GM19397 (cell line): Measurements from ENCODE around the gene NKIRAS1.
"Not testable (repeated sequence)": the region's sequence is repeated elsewhere in the genome, so short reads cannot be mapped to it uniquely, and the experiment has no call there.

Experiments
- ATAC-seq: cut with Tn5 transposase; IDR thresholded peaks from one replicate; pipeline ENCODE4 v1.9.1; 2021; ENCODE audit warnings: mild to moderate bottlenecking, moderate library complexity; ENCODE audit not compliant: unreplicated experiment

Gene NKIRAS1

DNA sequence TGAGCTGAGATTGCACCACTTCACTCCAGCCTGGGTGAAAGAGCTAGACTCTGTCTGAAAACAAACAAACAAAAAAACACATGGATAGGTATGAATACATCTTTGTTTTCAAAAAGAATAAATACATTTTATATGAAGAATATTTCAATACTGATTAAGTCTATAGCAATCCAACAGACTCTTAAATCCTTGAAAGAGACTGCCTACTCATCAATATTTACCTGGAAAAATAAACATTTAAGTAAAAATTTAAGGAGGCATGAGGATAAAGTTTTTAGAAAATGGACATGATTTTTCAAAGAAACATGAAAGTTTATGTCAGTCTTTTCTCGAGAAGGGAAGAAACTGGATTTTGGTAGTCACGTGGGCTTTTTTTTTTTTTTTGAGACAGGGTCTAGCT is 5.4 kb downstream of the NKIRAS1 start:
- no peak for ATAC-seq

GRCh38 chr3:23909341-23909740 is 7.4 kb downstream of the NKIRAS1 start:
- ATAC-seq, result no peak

GRCh38 chr3:23904545-23904944 is 12.2 kb downstream of the NKIRAS1 start:
- ATAC-seq, result no peak

- ATAC-seq, result no peak
Observed at GRCh38 chr3:23900744-23901143, 16.0 kb downstream of the NKIRAS1 start.

GRCh38 chr3:23895181-23895580 is 21.6 kb downstream of the NKIRAS1 start:
- ATAC-seq, result no peak

GRCh38 chr3:23894254-23895061 is 22.3 kb downstream of the NKIRAS1 start:
- ATAC-seq, result no peak

- ATAC-seq, result no peak
Observed at GRCh38 chr3:23889950-23890349, 26.8 kb downstream of the NKIRAS1 start.

GRCh38 chr3:23889386-23889785 is 27.4 kb downstream of the NKIRAS1 start:
- no peak for ATAC-seq

DNA sequence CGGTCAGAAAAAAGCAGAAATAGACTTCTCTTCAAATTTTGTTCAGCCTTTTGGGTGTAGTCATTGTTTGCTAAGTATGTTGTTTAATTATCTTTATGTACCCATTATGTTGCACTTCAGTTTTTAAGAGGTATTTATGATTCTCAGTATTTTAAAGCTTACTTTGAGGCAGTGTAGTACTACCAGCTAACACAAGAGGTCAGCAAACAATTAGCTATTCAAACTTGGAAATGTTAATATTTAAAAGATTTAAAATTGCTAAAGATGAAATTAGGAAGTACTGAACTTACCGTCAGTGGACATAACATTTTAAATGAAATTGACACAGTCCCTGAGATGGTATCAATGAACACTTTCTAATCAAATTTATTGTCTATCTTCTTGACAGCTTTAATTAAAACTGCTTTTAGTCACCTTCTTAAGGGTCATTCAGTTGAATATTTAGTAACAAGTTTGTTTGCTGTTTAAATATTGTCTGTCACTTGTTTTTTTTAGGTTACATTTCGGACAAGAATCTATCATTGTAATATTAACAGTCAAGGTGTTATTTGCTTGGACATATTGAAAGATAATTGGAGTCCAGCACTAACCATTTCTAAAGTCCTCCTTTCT is 28.1 kb downstream of the NKIRAS1 start:
- ATAC-seq, result no peak

GRCh38 chr3:23886311-23886710 is 30.5 kb downstream of the NKIRAS1 start:
- no peak for ATAC-seq

GRCh38 chr3:23885210-23885609 is 31.6 kb downstream of the NKIRAS1 start:
- ATAC-seq, result no peak

DNA sequence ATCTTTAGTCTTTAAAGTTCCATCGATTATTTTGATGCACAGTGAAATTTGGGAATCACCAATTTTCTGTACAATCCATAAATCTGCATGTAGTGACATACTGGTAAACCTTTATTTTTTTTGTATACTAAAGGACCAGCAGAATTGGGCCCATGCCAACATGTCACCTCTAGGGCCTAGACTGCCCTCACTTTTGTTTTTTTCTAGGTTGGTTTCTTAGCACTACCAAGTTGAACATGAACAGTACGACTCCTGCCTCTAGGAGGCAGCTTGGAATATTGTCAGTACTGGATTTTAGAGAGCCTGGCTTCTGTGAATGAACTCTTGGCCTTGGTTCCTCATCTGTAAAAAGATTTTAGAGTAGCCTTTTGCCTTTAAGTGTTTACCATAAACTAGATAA is 32.3 kb downstream of the NKIRAS1 start:
- ATAC-seq, result no peak

GRCh38 chr3:23882487-23882918 is 34.3 kb downstream of the NKIRAS1 start:
- ATAC-seq, result no peak

GRCh38 chr3:23881993-23882392 is 34.8 kb downstream of the NKIRAS1 start:
- not testable (repeated sequence) for ATAC-seq

- no peak for ATAC-seq
Observed at GRCh38 chr3:23880703-23881339, 36.0 kb downstream of the NKIRAS1 start.

GRCh38 chr3:23879485-23879884 is 37.3 kb downstream of the NKIRAS1 start:
- ATAC-seq, result no peak

GRCh38 chr3:23877329-23877980 is 39.3 kb downstream of the NKIRAS1 start:
- ATAC-seq, result no peak

- ATAC-seq, result no peak
Observed at GRCh38 chr3:23876923-23877322, 39.9 kb downstream of the NKIRAS1 start.

DNA sequence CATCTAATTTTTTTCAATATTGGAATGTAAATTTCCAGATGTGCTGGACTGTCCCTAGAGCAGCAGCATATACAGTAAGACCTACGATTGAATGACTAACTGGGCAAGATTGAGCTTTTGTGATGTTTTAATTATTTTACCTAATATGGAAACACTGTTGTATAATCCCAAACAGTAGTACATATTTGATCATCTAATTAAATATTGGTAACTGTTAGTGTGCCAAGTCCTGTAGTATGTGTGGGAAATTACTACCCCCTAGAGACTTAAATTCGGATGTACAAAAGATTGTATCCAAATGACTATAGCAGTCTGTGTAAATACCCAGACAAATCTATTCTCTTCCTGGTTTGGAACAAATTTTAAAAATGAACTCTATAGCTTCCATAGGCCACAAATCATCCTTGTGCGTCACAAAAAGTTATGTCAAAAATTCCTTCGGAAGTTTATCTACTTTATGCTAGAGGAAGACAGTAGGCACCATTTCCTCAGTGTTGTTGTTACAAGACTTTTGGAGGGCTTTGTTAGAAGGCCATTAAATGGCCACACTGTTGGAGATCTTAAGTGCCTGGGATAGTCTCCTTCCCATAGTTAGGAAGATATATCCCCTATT is 41.6 kb downstream of the NKIRAS1 start:
- ATAC-seq, result no peak

DNA sequence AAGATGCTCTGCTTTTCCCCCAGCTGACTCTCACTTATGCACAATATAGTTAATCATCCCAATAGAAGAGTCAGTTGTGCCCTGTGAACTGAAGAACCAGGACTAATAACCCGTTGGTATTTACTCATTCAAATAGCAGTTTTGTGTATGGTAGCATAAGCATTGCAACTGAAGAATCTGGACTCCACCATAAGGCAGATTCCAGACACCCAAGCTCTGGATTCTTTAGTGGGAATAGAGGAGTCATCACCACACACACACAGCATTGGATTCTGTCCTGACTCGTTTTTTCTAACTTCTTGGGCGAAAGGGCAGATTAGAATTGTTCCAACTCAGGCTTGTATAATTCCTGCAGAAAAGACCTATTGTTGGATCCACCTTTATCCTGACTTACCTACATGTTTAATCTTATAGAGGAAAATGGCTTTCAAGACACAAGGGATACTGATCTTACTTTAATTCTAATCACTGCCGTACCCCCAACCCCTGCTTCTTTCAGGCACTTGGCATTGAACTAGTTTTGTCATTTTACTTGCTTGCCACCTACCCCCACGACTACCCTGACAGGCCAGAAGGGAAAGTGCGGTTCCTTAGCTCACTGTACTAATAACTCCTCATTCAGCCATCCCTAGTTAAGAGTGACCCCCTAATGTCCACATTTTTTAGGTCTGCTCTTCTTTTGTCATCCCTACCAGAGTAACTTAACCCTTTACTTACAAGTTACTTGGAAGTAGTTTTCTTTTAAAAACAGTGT is 42.3 kb downstream of the NKIRAS1 start:
- no peak for ATAC-seq
